Left cardiac atrium (tissue), 4 donors: ENCODE measurements around the gene HCLS1. TPM values are rescaled to one million over a fixed set of nuclear protein-coding genes. Genes with fewer than 3 reads are reported as not detected.

ENCODE experiments used
- ATAC-seq, 2 donors: fragments of 200-7000 bp; cut with Tn5 transposase; one replicate each; pipeline ENCODE4 v1.9.1; 2020; ENCODE audit warnings: mild to moderate bottlenecking in 2 of 2, moderate library complexity in 2 of 2
- DNase-seq: peaks from one replicate; pipeline ENCODE4 v3.0.0-alpha.2; 2020
- intact Hi-C, 2 donors: fragments of 100-400 bp; cut with DNase I; formaldehyde crosslinking; loops; one replicate each; pipeline versions ENCODE4 v1.14.1 to v1.15.1; 2022 to 2023
- total RNA-seq, 2 donors: library from RNA; stranded (reverse); fragmentation: NEBNext Ultra II Directional; extraction: Animal tissue kit (Norgen Biotek cat#: 25700); gene quantifications; one replicate each; pipeline ENCODE4 v1.2.1, GENCODE V29; 2021
- donor health status: DM: no; HTN: yes; CAD: no.
- donor health status: DM: no; HTN: yes; CAD: no; lungs with severe emphysema.
- donor health status: DM: yes; HTN: yes; CAD: no.
- donor health status: Dilated cardiomyopathy.

Gene HCLS1
- total RNA-seq, 2 donors from 2014 or later: 24.2 to 28.9 TPM

GRCh38 chr3:121659586-121659985, 1.1 kb downstream of the HCLS1 start:
- intact Hi-C loops: no loop called here
- DNase-seq (no peak), ATAC-seq (peak in 1 of 2 donors; percentile 18)

GRCh38 chr3:121658716-121659435, 1.8 kb downstream of the HCLS1 start:
- DNase-seq (no peak), ATAC-seq (no peak)
- intact Hi-C loops: no loop called here

GRCh38 chr3:121654493-121655385, 6.0 kb downstream of the HCLS1 start:
- intact Hi-C loops: no loop called here
- no peak for ATAC-seq
- DNase-seq: no peak

- intact Hi-C loops: no loop called here
- ATAC-seq: no peak
- no peak for DNase-seq
Measured at GRCh38 chr3:121651684-121652083, 9.0 kb downstream of the HCLS1 start.

- intact Hi-C loops: loop anchor here in 1 of 2 donors (2.0 to 5.0 kb wide), 2 partner anchors 52 to 103 kb away; no protein-coding TSS in a partner anchor
- DNase-seq (no peak), ATAC-seq (no peak)
Measured at GRCh38 chr3:121649645-121650044, 11.1 kb downstream of the HCLS1 start.

GRCh38 chr3:121648219-121648958, 12.3 kb downstream of the HCLS1 start:
- no peak for DNase-seq

GRCh38 chr3:121645054-121645453, 15.6 kb downstream of the HCLS1 start:
- ATAC-seq (no peak), DNase-seq (no peak)
- intact Hi-C loops: loop anchor here in 1 of 2 donors (5.0 kb wide), 1 partner anchor 48 kb away; no protein-coding TSS in a partner anchor

More at GRCh38 chr3:121648219-121648958, 12.3 kb downstream of the HCLS1 start:
- ATAC-seq: peak; percentile 97 to 99
- intact Hi-C loops: loop anchor here in 1 of 2 donors (2.0 to 5.0 kb wide), 2 partner anchors 51 to 102 kb away; no protein-coding TSS in a partner anchor

- ATAC-seq (no peak), DNase-seq (no peak)
- intact Hi-C loops: no loop called here
Measured at GRCh38 chr3:121642601-121643314, 17.9 kb downstream of the HCLS1 start.

- ATAC-seq (no peak), DNase-seq (no peak)
- intact Hi-C loops: no loop called here
Measured at GRCh38 chr3:121641127-121641526, 19.6 kb downstream of the HCLS1 start.

- ATAC-seq: no peak
- intact Hi-C loops: no loop called here
Measured at GRCh38 chr3:121637922-121638321, 22.8 kb downstream of the HCLS1 start.

GRCh38 chr3:121630355-121630754, 30.3 kb downstream of the HCLS1 start:
- no peak for ATAC-seq
- no peak for DNase-seq
- intact Hi-C loops: no loop called here

More at GRCh38 chr3:121637922-121638321, 22.8 kb downstream of the HCLS1 start:
- DNase-seq: no peak

- peak; percentile 66 to 87 for ATAC-seq
Measured at GRCh38 chr3:121629601-121630000, 31.1 kb downstream of the HCLS1 start.

GRCh38 chr3:121627622-121628021, 33.1 kb downstream of the HCLS1 start:
- ATAC-seq (no peak), DNase-seq (no peak)
- intact Hi-C loops: no loop called here

More at GRCh38 chr3:121629601-121630000, 31.1 kb downstream of the HCLS1 start:
- DNase-seq: no peak
- intact Hi-C loops: no loop called here

- ATAC-seq (no peak), DNase-seq (no peak)
- intact Hi-C loops: no loop called here
Measured at GRCh38 chr3:121627211-121627610, 33.5 kb downstream of the HCLS1 start.

GRCh38 chr3:121626495-121626894, 34.2 kb downstream of the HCLS1 start:
- DNase-seq (no peak), ATAC-seq (no peak)
- intact Hi-C loops: no loop called here

GRCh38 chr3:121624147-121624899, 36.4 kb downstream of the HCLS1 start:
- ATAC-seq: peak; percentile 36 to 54
- intact Hi-C loops: no loop called here

GRCh38 chr3:121621491-121621890, 39.2 kb downstream of the HCLS1 start:
- intact Hi-C loops: no loop called here
- no peak for DNase-seq
- ATAC-seq: no peak

More at GRCh38 chr3:121624147-121624899, 36.4 kb downstream of the HCLS1 start:
- no peak for DNase-seq

GRCh38 chr3:121619691-121620090, 41.0 kb downstream of the HCLS1 start:
- DNase-seq: no peak
- intact Hi-C loops: no loop called here

More at GRCh38 chr3:121619691-121620090, 41.0 kb downstream of the HCLS1 start:
- no peak for ATAC-seq
